SK-N-MC (cell line): ENCODE results near the gene TMEM86B.

Experiments used
- EZH2 ChIP-seq: fragments of 200-600 bp; sonication (generic); IDR thresholded peaks from one replicate; pipeline ENCODE4 v1.6.1; 2017; ENCODE audit warnings: antibody characterized with exemption
- POLR2AphosphoS5 ChIP-seq: IDR thresholded peaks from 2 replicates; pipeline ENCODE4 v1.6.1; 2012; ENCODE audit warnings: mild to moderate bottlenecking, low read depth, low read length, borderline replicate concordance

DNA sequence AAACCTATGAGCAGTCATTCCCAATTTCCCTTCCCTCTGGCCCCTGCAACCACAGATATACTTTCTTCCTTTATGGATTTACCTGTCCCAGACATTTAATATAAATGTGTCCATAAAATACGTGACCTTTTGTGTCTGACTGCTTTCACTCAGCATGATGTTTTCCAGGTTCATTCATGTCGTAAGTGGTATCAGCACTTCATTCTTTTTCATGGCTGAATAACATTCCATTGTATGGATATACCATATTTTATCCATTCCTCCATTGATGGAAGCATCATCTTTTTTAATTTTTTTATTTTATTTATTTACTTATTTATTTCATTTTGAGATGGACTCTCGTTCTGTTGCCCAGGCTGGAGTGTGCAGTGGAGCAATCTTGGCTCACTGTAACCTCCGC, 38.3 kb upstream of the TMEM86B start:
- no peak for TF ChIP-seq EZH2
- TF ChIP-seq POLR2AphosphoS5 = no peak
